Measurements from ENCODE around the gene AZGP1. TPM values are rescaled to one million over a fixed set of nuclear protein-coding genes. Genes with fewer than 3 reads are reported as not detected.

The AZGP1 gene
- polyA plus RNA-seq, 1 experiment = not detected

- DNase-seq (ENCODE audit: low read depth) = no peak
- no peaks in the 10 kb centered on the region for H3K36me3 ChIP-seq (ENCODE audit: control insufficient read depth, insufficient read depth, low read length)
- H3K4me3 ChIP-seq (ENCODE audit: low read depth, low read length) = no peak overlapping the region
- ChIA-PET POLR2A (no interaction called here), CTCF (interaction anchor here (0.6 to 1.6 kb wide), 3 partner anchors 14 to 27 kb away, joined by 3 to 5 read pairs (median 4); no protein-coding TSS in a partner anchor)
- TF ChIP-seq CTCF (IDR thresholded peaks at IDR 0.05; ENCODE audit: insufficient read depth, low read depth, low read length) = no peak
- H3K27me3 ChIP-seq (ENCODE audit: control insufficient read depth, insufficient read depth, low read length) = peaks cover 5% of the 10 kb centered on the region
Measured at GRCh38 chr7:100007887-100008286, 32.1 kb upstream of the AZGP1 start.

GRCh38 chr7:100003711-100004661, 28.2 kb upstream of the AZGP1 start:
- no peak overlapping the region for H3K4me3 ChIP-seq (ENCODE audit: low read depth, low read length)
- TF ChIP-seq CTCF (IDR thresholded peaks at IDR 0.05; ENCODE audit: insufficient read depth, low read depth, low read length) = no peak
- ChIA-PET POLR2A (no interaction called here), CTCF (interaction anchor here (0.6 to 2.9 kb wide), 5 partner anchors 10 to 40 kb away, joined by 3 to 13 read pairs (median 3); no protein-coding TSS in a partner anchor)
- H3K27me3 ChIP-seq (ENCODE audit: control insufficient read depth, insufficient read depth, low read length) = peaks cover 2% of the 10 kb centered on the region; the same call in 1 of the 2 replicates
- H3K36me3 ChIP-seq (ENCODE audit: control insufficient read depth, insufficient read depth, low read length) = no peaks in the 10 kb centered on the region
- no peak for DNase-seq (ENCODE audit: low read depth)

GRCh38 chr7:100000239-100000638, 24.4 kb upstream of the AZGP1 start:
- Histone ChIP-seq H3K36me3 (ENCODE audit: control insufficient read depth, insufficient read depth, low read length) (no peaks in the 10 kb centered on the region), H3K4me3 (ENCODE audit: low read depth, low read length) (no peak overlapping the region), H3K27me3 (ENCODE audit: control insufficient read depth, insufficient read depth, low read length) (peaks cover 2% of the 10 kb centered on the region; the same call in 1 of the 2 replicates)
- CTCF ChIA-PET = no interaction called here
- no peak for TF ChIP-seq CTCF (IDR thresholded peaks at IDR 0.05; ENCODE audit: insufficient read depth, low read depth, low read length)
- DNase-seq (ENCODE audit: low read depth) = no peak
- POLR2A ChIA-PET = no interaction called here

GRCh38 chr7:99997545-99998137, 21.8 kb upstream of the AZGP1 start:
- DNase-seq (ENCODE audit: low read depth) = no peak
- peak; percentile 24; the same call in 1 of the 2 replicates for TF ChIP-seq CTCF (IDR thresholded peaks at IDR 0.05; ENCODE audit: insufficient read depth, low read depth, low read length)
- ChIA-PET POLR2A (no interaction called here), CTCF (interaction anchor here (0.9 to 1.8 kb wide), 4 partner anchors 8 to 134 kb away, joined by 3 to 6 read pairs (median 3); no protein-coding TSS in a partner anchor)
- Histone ChIP-seq H3K27me3 (ENCODE audit: control insufficient read depth, insufficient read depth, low read length) (no peaks in the 10 kb centered on the region), H3K36me3 (ENCODE audit: control insufficient read depth, insufficient read depth, low read length) (no peaks in the 10 kb centered on the region), H3K4me3 (ENCODE audit: low read depth, low read length) (peak overlapping the region; percentile 14; the same call in 1 of the 2 replicates)
